Endodermal cell (in vitro differentiated cells): ENCODE measurements around the gene PLPPR1. TPM values are rescaled to one million over a fixed set of nuclear protein-coding genes. Genes with fewer than 3 reads are reported as not detected.

Experiments used
- DNase-seq: peaks from one replicate; pipeline ENCODE4 v3.0.0-alpha.2; 2017
- H3K27ac ChIP-seq: 2 replicates; pipeline ENCODE4 v1.5.1; 2013; ENCODE audit warnings: mild to moderate bottlenecking, low read depth, low read length, moderate library complexity
- H3K27me3 ChIP-seq: 2 replicates; pipeline ENCODE4 v1.6.1; 2013; ENCODE audit warnings: mild to moderate bottlenecking, low read length, moderate library complexity; ENCODE audit not compliant: insufficient read depth, control insufficient read depth, poor library complexity, severe bottlenecking
- H3K36me3 ChIP-seq: 2 replicates; pipeline ENCODE4 v1.7.0; 2013; ENCODE audit warnings: mild to moderate bottlenecking, low read length, moderate library complexity; ENCODE audit not compliant: control insufficient read depth, insufficient read depth
- H3K4me1 ChIP-seq: one replicate; pipeline ENCODE4 v1.7.0; 2013; ENCODE audit warnings: low read length; ENCODE audit not compliant: control insufficient read depth, insufficient read depth
- H3K4me3 ChIP-seq: 2 replicates; pipeline ENCODE4 v1.5.1; 2013; ENCODE audit warnings: mild to moderate bottlenecking, low read length, moderate library complexity
- H3K9ac ChIP-seq: 2 replicates; pipeline ENCODE4 v1.6.1; 2013; ENCODE audit warnings: mild to moderate bottlenecking, low read length, moderate library complexity; ENCODE audit not compliant: poor library complexity, severe bottlenecking; ENCODE audit errors: extremely low read depth
- H3K9me3 ChIP-seq: 2 replicates; pipeline ENCODE4 v1.6.1; 2013; ENCODE audit warnings: mild to moderate bottlenecking, low read length, moderate library complexity; ENCODE audit not compliant: control insufficient read depth
- H3K27ac Mint-ChIP-seq: 2 replicates; pipeline ENCODE4 v1.8.0; 2020; ENCODE audit warnings: mixed read lengths
- H3K27me3 Mint-ChIP-seq: 2 replicates; pipeline ENCODE4 v1.8.0; 2021; ENCODE audit warnings: mild to moderate bottlenecking, mixed read lengths; ENCODE audit not compliant: insufficient read depth
- H3K36me3 Mint-ChIP-seq: 2 replicates; pipeline ENCODE4 v1.8.0; 2020; ENCODE audit warnings: low read depth, mixed read lengths
- H3K4me1 Mint-ChIP-seq: 2 replicates; pipeline ENCODE4 v1.8.0; 2020; ENCODE audit warnings: mixed read lengths
- H3K4me3 Mint-ChIP-seq: 2 replicates; pipeline ENCODE4 v1.8.0; 2020; ENCODE audit warnings: mild to moderate bottlenecking, moderate library complexity, mixed read lengths
- H3K9me3 Mint-ChIP-seq: 2 replicates; pipeline ENCODE4 v1.8.0; 2020; ENCODE audit warnings: mild to moderate bottlenecking, mixed read lengths
- CTCF ChIP-seq: fragments of 200-600 bp; sonication (generic); conservative IDR thresholded peaks from 2 replicates; pipeline ENCODE4 v1.5.0; 2021; ENCODE audit warnings: antibody characterized with exemption, mild to moderate bottlenecking
- WGBS, 2 experiments: methylation state at CpG; one replicate each; pipeline versions ENCODE4 v1.1.5 to v1.1.7; 2013; ENCODE audit warnings: missing lambda C conversion rate in 2 of 2, mixed read lengths in 1 of 2; ENCODE audit not compliant: insufficient coverage in 1 of 2, insufficient read length in 1 of 2; 5-methylcytosine and 5-hydroxymethylcytosine counted together
- total RNA-seq, 2 donors: library from RNA; stranded (reverse); fragmentation: NEBNext Ultra II Directional in 1 of 2; extraction: Animal tissue kit (Norgen Biotek cat#: 25700) in 1 of 2; gene quantifications; 2 replicates in 1 of 2; 3 replicates in 1 of 2; pipeline ENCODE4 v1.2.1, GENCODE V29; 2021

The PLPPR1 gene
- total RNA-seq, 2 donors from 2014 or later, result 1.5 to 4.6 TPM

GRCh38 chr9:101332362-101332761 is 303.8 kb downstream of the PLPPR1 start:
- no peak overlapping the region for H3K4me3 ChIP-seq
- H3K27ac Mint-ChIP-seq, result no peak overlapping the region

DNA sequence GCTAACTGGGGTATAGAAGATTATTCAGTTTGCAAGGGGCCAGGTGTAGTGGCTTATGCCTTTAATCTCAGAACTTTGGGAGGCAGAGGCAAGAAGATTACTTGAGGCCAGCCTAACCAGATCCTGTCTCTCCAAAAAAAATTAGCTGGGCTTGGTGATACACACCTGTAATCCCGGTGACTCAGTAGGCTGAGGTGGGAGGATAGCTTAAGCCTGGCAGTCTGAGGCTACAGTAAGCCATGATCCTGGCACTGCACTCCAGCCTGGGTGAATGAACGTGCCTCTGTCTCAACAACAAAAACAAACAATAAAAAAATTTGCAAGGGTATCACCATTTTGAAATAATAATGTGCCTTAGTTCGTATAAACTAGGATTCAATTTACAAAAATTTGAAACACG is 305.0 kb downstream of the PLPPR1 start:
- no peak for TF ChIP-seq CTCF

More at GRCh38 chr9:101332362-101332761, 303.8 kb downstream of the PLPPR1 start:
- no peak overlapping the region for H3K9ac ChIP-seq
- DNase-seq, result no peak
- 100% methylated on average over 1 of the region's 1 CpG; no CpG with 5 or more reads in 1 of the 2 experiments for WGBS, 2 experiments
- TF ChIP-seq CTCF, result no peak
- no peaks in the 10 kb centered on the region for H3K4me1 ChIP-seq
- H3K36me3 ChIP-seq, result no peaks in the 10 kb centered on the region
- no peak overlapping the region for H3K27ac ChIP-seq
- Mint-ChIP-seq H3K36me3 (peaks cover 4% of the 10 kb centered on the region), H3K27me3 (no peaks in the 10 kb centered on the region), H3K4me1 (no peaks in the 10 kb centered on the region), H3K9me3 (peaks cover 10% of the 10 kb centered on the region), H3K4me3 (no peak overlapping the region)
- H3K9me3 ChIP-seq, result peaks cover 19% of the 10 kb centered on the region
- no peaks in the 10 kb centered on the region for H3K27me3 ChIP-seq

GRCh38 chr9:101333926-101334702 is 305.6 kb downstream of the PLPPR1 start:
- H3K36me3 Mint-ChIP-seq, result no peaks in the 10 kb centered on the region

More for the DNA sequence above, 305.0 kb downstream of the PLPPR1 start:
- Histone ChIP-seq H3K4me3 (no peak overlapping the region), H3K27me3 (no peaks in the 10 kb centered on the region), H3K27ac (no peak overlapping the region), H3K36me3 (no peaks in the 10 kb centered on the region), H3K9me3 (peaks cover 8% of the 10 kb centered on the region), H3K4me1 (no peaks in the 10 kb centered on the region), H3K9ac (no peak overlapping the region)
- no peaks in the 10 kb centered on the region for H3K36me3 Mint-ChIP-seq
- H3K9me3 Mint-ChIP-seq, result peaks cover 3% of the 10 kb centered on the region
- H3K4me1 Mint-ChIP-seq, result no peaks in the 10 kb centered on the region
- no peak overlapping the region for H3K27ac Mint-ChIP-seq
- 98 to 100% methylated on average over 3 to 4 of the region's 4 CpGs for WGBS, 2 experiments
- no peak overlapping the region for H3K4me3 Mint-ChIP-seq
- DNase-seq, result no peak
- H3K27me3 Mint-ChIP-seq, result no peaks in the 10 kb centered on the region

More at GRCh38 chr9:101333926-101334702, 305.6 kb downstream of the PLPPR1 start:
- Histone ChIP-seq H3K27me3 (no peaks in the 10 kb centered on the region), H3K36me3 (no peaks in the 10 kb centered on the region), H3K9me3 (peaks cover 2% of the 10 kb centered on the region), H3K27ac (no peak overlapping the region), H3K4me1 (no peaks in the 10 kb centered on the region), H3K4me3 (no peak overlapping the region), H3K9ac (no peak overlapping the region)
- WGBS, 2 experiments, result 86 to 95% methylated on average over 13 to 25 of the region's 25 CpGs
- no peak overlapping the region for H3K27ac Mint-ChIP-seq
- no peaks in the 10 kb centered on the region for H3K27me3 Mint-ChIP-seq
- no peak for TF ChIP-seq CTCF
- no peaks in the 10 kb centered on the region for H3K4me1 Mint-ChIP-seq
- no peak for DNase-seq
- no peak overlapping the region for H3K4me3 Mint-ChIP-seq
- peaks cover 4% of the 10 kb centered on the region for H3K9me3 Mint-ChIP-seq
